Endothelial cell of umbilical vein (primary cell): ENCODE measurements around the gene NOMO2. TPM values are rescaled to one million over a fixed set of nuclear protein-coding genes. Genes with fewer than 3 reads are reported as not detected.
"Not testable (repeated sequence)": the region's sequence is repeated elsewhere in the genome, so short reads cannot be mapped to it uniquely, and the experiment has no call there.

ENCODE experiments used
- BruUV-seq: library from RNA; stranded (reverse); fragments of 400-500 nt; replicated peaks from 2 replicates; lab custom pipeline; 2021; lab: Mats Ljungman, UMichigan
- CTCF ChIA-PET: fragments of 300-600, 350-600 bp; sonication (Branson Sonifier 250); formaldehyde crosslinking; loops from one replicate; lab custom pipeline; 2021; ENCODE audit warnings: antibody characterized with exemption, inconsistent platforms; lab: Charles Lee
- POLR2A ChIA-PET: fragments of 300-600, 350-600 bp; sonication (Branson Sonifier 250); formaldehyde crosslinking; loops from one replicate; lab custom pipeline; 2021; ENCODE audit warnings: antibody characterized with exemption, inconsistent platforms; lab: Charles Lee
- DNase-seq: peaks from one replicate; pipeline ENCODE4 v3.0.0-alpha.2; 2011; ENCODE audit warnings: low read depth, low spot score
- FAIRE-seq: peaks from 2 replicates; lab custom pipeline; 2011; peaks lifted over from hg19 to GRCh38; lab: Jason Lieb, UNC
- H2AFZ ChIP-seq: 2 replicates; pipeline ENCODE4 v1.6.0; 2012; ENCODE audit warnings: low read depth, low read length, control low read depth, inconsistent platforms
- H3K27ac ChIP-seq: 2 replicates; pipeline ENCODE4 v1.5.1; 2011; ENCODE audit warnings: low read depth, mild to moderate bottlenecking, control low read depth, low read length, moderate library complexity; ENCODE audit not compliant: insufficient read depth
- H3K27me3 ChIP-seq, 2 experiments: 2 replicates each; pipeline versions ENCODE4 v1.6.0 to v1.6.1; 2011; ENCODE audit warnings: low read length in 2 of 2, mixed read lengths in 1 of 2; ENCODE audit not compliant: control insufficient read depth in 2 of 2, insufficient read depth in 2 of 2
- H3K36me3 ChIP-seq, 2 experiments: 2 replicates in 1 of 2; 3 replicates in 1 of 2; pipeline ENCODE4 v1.5.1; 2011; ENCODE audit warnings: low read length in 2 of 2, mild to moderate bottlenecking in 1 of 2, moderate library complexity in 1 of 2; ENCODE audit not compliant: control insufficient read depth in 2 of 2, insufficient read depth in 2 of 2; ENCODE audit errors: extremely low read depth in 1 of 2
- H3K4me1 ChIP-seq: 3 replicates; pipeline ENCODE4 v1.5.1; 2011; ENCODE audit warnings: mild to moderate bottlenecking, low read length; ENCODE audit not compliant: control insufficient read depth, insufficient read depth; ENCODE audit errors: extremely low read depth
- H3K4me2 ChIP-seq: 2 replicates; pipeline ENCODE4 v1.6.1; 2011; ENCODE audit warnings: low read length, control low read depth, mixed read lengths; ENCODE audit not compliant: insufficient read depth
- H3K4me3 ChIP-seq, 3 experiments: fragments of 200-600 bp in 1 of 3; sonication (generic), shearing (Covaris generic) in 1 of 3; replicated peaks in 1 of 3; 2 replicates each; pipeline ENCODE4 v1.5.1; 2011 to 2016; ENCODE audit warnings: control low read depth in 3 of 3, low read length in 3 of 3, mild to moderate bottlenecking in 2 of 3, inconsistent platforms in 1 of 3, low read depth in 1 of 3, moderate library complexity in 1 of 3; ENCODE audit not compliant: insufficient read depth in 1 of 3
- H3K79me2 ChIP-seq: 2 replicates; pipeline ENCODE4 v1.6.0; 2012; ENCODE audit warnings: low read length, inconsistent platforms; ENCODE audit not compliant: control insufficient read depth, insufficient read depth
- H3K9ac ChIP-seq: replicated peaks from 2 replicates; pipeline ENCODE3; 2011; ENCODE audit warnings: low read length, control low read depth; ENCODE audit not compliant: insufficient read depth; ENCODE audit errors: extremely low read depth
- H3K9me1 ChIP-seq: replicated peaks from 3 replicates; pipeline ENCODE4 v1.6.0; 2011; ENCODE audit warnings: mild to moderate bottlenecking, low read length; ENCODE audit not compliant: control insufficient read depth, insufficient read depth; ENCODE audit errors: extremely low read depth
- H3K9me3 ChIP-seq: replicated peaks from 2 replicates; pipeline ENCODE4 v1.5.1; 2012; ENCODE audit warnings: low read length, inconsistent platforms; ENCODE audit not compliant: control insufficient read depth, insufficient read depth
- H4K20me1 ChIP-seq: replicated peaks from 2 replicates; pipeline ENCODE3; 2011; ENCODE audit warnings: mild to moderate bottlenecking, low read length; ENCODE audit not compliant: control insufficient read depth, insufficient read depth; ENCODE audit errors: extremely low read depth
- CTCF ChIP-seq, 2 donors: IDR thresholded peaks; 1 replicate in 1 of 2; 2 replicates in 1 of 2; pipeline ENCODE4 v1.5.1; 2011; ENCODE audit warnings: low read length in 2 of 2, mild to moderate bottlenecking in 2 of 2, moderate library complexity in 2 of 2, control low read depth in 1 of 2, inconsistent platforms in 1 of 2, low read depth in 1 of 2; ENCODE audit not compliant: insufficient read depth in 1 of 2; ENCODE audit errors: extremely low read depth in 1 of 2
- dilution Hi-C: fragments of 300-500 bp; cut with MboI; formaldehyde crosslinking; loops from one replicate; pipeline ENCODE4 v1.15.0; 2019; ENCODE audit warnings: low sequenced_read_pairs; ENCODE audit not compliant: extremely low pct_ligation_motif_present
- intact Hi-C: fragments of 100-400 bp; cut with micrococcal nuclease; formaldehyde crosslinking; loops from one replicate; pipeline ENCODE4 v1.10.0; 2022
- polyA plus RNA-seq, 4 experiments: library from polyadenylated mRNA; depleted of rRNA in 3 of 4; stranded (reverse) in 3 of 4; unstranded in 1 of 4; fragments of >200 nt; gene quantifications; 2 replicates each; pipeline versions ENCODE4 v1.2.1 to v1.2.3, GENCODE V29; 2011 to 2012; ENCODE audit warnings: missing spikeins in 1 of 4
- total RNA-seq: library from RNA; stranded (reverse); gene quantifications from 2 replicates; pipeline ENCODE4 v1.2.3, GENCODE V29; 2021

Gene NOMO2
- total and polyA plus RNA-seq, 2 donors (not counting 3 experiments of a cell fraction or from before 2014, with no cell fraction given): 155 to 223 TPM

GRCh38 chr16:18591908-18592307, 30.0 kb upstream of the NOMO2 start:
- H3K9me3 ChIP-seq, H3K4me3 ChIP-seq, H4K20me1 ChIP-seq, CTCF ChIA-PET, H2AFZ ChIP-seq, H3K4me2 ChIP-seq, BruUV-seq, dilution Hi-C loops, H3K9ac ChIP-seq, H3K4me1 ChIP-seq, H3K9me1 ChIP-seq, H3K79me2 ChIP-seq, H3K36me3 ChIP-seq, intact Hi-C loops, POLR2A ChIA-PET, H3K27me3 ChIP-seq, H3K27ac ChIP-seq: not testable (repeated sequence)
- DNase-seq: peak; percentile 29
- FAIRE-seq: peak; percentile 89
- peak in 1 of 2 donors; percentile 19 for TF ChIP-seq CTCF (IDR thresholded peaks at IDR 0.05; ENCODE audit: extremely low read depth in 1 of 2, insufficient read depth in 1 of 2, low read depth in 1 of 2, low read length in 2 of 2)

- H3K27ac ChIP-seq, H3K9me1 ChIP-seq, dilution Hi-C loops, H3K4me1 ChIP-seq, FAIRE-seq, H4K20me1 ChIP-seq, POLR2A ChIA-PET, H3K9ac ChIP-seq, H2AFZ ChIP-seq, H3K4me2 ChIP-seq, H3K4me3 ChIP-seq, H3K79me2 ChIP-seq, DNase-seq, BruUV-seq, H3K36me3 ChIP-seq, CTCF ChIA-PET, intact Hi-C loops, H3K27me3 ChIP-seq, H3K9me3 ChIP-seq: not testable (repeated sequence)
These were observed 29.5 kb upstream of the NOMO2 start for GRCh38 chr16:18591441-18591840.

- H4K20me1 ChIP-seq, H3K9ac ChIP-seq, H3K9me3 ChIP-seq, H3K27ac ChIP-seq, H3K4me2 ChIP-seq, POLR2A ChIA-PET, H3K4me1 ChIP-seq, H2AFZ ChIP-seq, H3K79me2 ChIP-seq, CTCF ChIA-PET, dilution Hi-C loops, FAIRE-seq, BruUV-seq, H3K9me1 ChIP-seq, H3K36me3 ChIP-seq, DNase-seq, H3K27me3 ChIP-seq, H3K4me3 ChIP-seq, intact Hi-C loops: not testable (repeated sequence)
These were observed 27.9 kb upstream of the NOMO2 start for GRCh38 chr16:18589806-18590205.
